Ishikawa (cell line): ENCODE results near the gene HYKK.

Experiments used
- CEBPB ChIP-seq: IDR thresholded peaks from 2 replicates; pipeline ENCODE4 v1.6.1; 2012
- CREB1 ChIP-seq: IDR thresholded peaks from 2 replicates; pipeline ENCODE4 v1.6.1; 2012; ENCODE audit warnings: low read depth
- EGR1 ChIP-seq: IDR thresholded peaks from 2 replicates; pipeline ENCODE4 v1.6.1; 2012
- EP300 ChIP-seq: IDR thresholded peaks from 2 replicates; pipeline ENCODE4 v1.6.1; 2012; ENCODE audit warnings: borderline replicate concordance
- FOXM1 ChIP-seq: IDR thresholded peaks from 2 replicates; pipeline ENCODE4 v1.6.1; 2012; ENCODE audit warnings: low read depth, borderline replicate concordance
- NFIC ChIP-seq: IDR thresholded peaks from 2 replicates; pipeline ENCODE4 v1.6.1; 2012
- RAD21 ChIP-seq: IDR thresholded peaks from 2 replicates; pipeline ENCODE4 v1.6.1; 2012; ENCODE audit warnings: low read depth
- TAF1 ChIP-seq: IDR thresholded peaks from 2 replicates; pipeline ENCODE4 v1.6.1; 2012; ENCODE audit warnings: low read depth, mild to moderate bottlenecking
- TCF12 ChIP-seq: IDR thresholded peaks from 2 replicates; pipeline ENCODE4 v1.6.1; 2012; ENCODE audit warnings: low read depth
- TEAD4 ChIP-seq: IDR thresholded peaks from 2 replicates; pipeline ENCODE4 v1.6.1; 2012
- USF1 ChIP-seq: IDR thresholded peaks from 2 replicates; pipeline ENCODE4 v1.6.1; 2012
- YY1 ChIP-seq: IDR thresholded peaks from 2 replicates; pipeline ENCODE4 v1.6.1; 2012; ENCODE audit warnings: low read depth
- ZBTB7A ChIP-seq: IDR thresholded peaks from 2 replicates; pipeline ENCODE4 v1.6.1; 2012; ENCODE audit warnings: low read depth
- TF ChIP-seq, protein P1 (sequence below): IDR thresholded peaks from 2 replicates; pipeline ENCODE4 v1.6.1; 2012
- TF ChIP-seq, protein P2 (sequence below): IDR thresholded peaks from 2 replicates; pipeline ENCODE4 v1.6.1; 2012; ENCODE audit warnings: low read depth, mild to moderate bottlenecking

HYKK gene

DNA sequence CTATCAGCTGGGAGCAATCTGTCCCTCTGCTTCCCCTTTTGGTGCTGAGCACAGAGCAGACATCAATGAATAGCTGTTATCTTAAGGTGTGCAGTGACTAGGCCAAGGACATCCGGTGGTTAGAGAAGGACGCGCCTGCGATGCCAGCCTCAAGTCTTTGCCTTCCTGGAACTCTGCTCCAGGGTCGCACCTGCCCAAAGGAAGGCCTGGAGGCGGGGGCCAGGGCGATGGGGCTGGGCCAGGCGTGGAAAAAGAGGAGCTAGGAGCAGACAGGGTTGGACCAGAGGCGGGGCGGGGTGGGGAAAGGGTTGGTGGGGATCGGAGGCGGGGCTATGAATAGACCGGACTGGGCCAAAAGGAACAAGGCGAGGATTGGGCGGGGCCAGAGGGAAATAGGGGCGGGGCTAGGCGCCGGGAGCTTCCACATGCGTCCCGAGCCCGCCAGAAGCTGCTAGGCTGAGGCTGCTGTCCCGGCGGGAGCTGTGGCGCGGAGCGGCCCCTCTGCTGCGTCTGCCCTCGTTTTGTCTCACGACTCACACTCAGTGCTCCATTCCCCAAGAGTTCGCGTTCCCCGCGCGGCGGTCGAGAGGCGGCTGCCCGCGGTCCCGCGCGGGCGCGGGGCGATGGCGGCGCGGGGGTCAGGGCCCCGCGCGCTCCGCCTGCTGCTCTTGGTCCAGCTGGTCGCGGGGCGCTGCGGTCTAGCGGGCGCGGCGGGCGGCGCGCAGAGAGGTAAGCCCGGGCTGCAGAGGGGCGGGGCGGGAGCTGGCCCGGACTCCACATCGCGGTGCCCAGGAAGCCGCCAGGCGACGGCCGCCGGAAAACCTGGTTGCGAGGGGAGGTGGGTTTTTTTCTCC is 57.9 kb downstream of the HYKK start, which contains the start of gene CHRNA5:
Gene CHRNA5, plus strand, starts transcription at position 424 of the 854 bp plus-strand sequence. Its CDS starts 200 bp downstream, at position 624.
- peak; percentile 84 for TF ChIP-seq TAF1
- TF ChIP-seq TEAD4 = no peak
- no peak for TF ChIP-seq NFIC
- no peak for TF ChIP-seq FOXM1
- no peak for TF ChIP-seq USF1
- no peak for TF ChIP-seq EP300
- no peak for TF ChIP-seq TCF12
- TF ChIP-seq, protein P1, sequence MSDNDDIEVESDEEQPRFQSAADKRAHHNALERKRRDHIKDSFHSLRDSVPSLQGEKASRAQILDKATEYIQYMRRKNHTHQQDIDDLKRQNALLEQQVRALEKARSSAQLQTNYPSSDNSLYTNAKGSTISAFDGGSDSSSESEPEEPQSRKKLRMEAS = peak; percentile 70

GRCh38 chr15:78565951-78566774 is 58.8 kb downstream of the HYKK start:
- no peak for TF ChIP-seq CEBPB
- no peak for TF ChIP-seq CREB1
- no peak for TF ChIP-seq EP300
- no peak for TF ChIP-seq TAF1
- TF ChIP-seq, protein P2, sequence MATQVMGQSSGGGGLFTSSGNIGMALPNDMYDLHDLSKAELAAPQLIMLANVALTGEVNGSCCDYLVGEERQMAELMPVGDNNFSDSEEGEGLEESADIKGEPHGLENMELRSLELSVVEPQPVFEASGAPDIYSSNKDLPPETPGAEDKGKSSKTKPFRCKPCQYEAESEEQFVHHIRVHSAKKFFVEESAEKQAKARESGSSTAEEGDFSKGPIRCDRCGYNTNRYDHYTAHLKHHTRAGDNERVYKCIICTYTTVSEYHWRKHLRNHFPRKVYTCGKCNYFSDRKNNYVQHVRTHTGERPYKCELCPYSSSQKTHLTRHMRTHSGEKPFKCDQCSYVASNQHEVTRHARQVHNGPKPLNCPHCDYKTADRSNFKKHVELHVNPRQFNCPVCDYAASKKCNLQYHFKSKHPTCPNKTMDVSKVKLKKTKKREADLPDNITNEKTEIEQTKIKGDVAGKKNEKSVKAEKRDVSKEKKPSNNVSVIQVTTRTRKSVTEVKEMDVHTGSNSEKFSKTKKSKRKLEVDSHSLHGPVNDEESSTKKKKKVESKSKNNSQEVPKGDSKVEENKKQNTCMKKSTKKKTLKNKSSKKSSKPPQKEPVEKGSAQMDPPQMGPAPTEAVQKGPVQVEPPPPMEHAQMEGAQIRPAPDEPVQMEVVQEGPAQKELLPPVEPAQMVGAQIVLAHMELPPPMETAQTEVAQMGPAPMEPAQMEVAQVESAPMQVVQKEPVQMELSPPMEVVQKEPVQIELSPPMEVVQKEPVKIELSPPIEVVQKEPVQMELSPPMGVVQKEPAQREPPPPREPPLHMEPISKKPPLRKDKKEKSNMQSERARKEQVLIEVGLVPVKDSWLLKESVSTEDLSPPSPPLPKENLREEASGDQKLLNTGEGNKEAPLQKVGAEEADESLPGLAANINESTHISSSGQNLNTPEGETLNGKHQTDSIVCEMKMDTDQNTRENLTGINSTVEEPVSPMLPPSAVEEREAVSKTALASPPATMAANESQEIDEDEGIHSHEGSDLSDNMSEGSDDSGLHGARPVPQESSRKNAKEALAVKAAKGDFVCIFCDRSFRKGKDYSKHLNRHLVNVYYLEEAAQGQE = no peak
- no peak for TF ChIP-seq FOXM1
- TF ChIP-seq USF1 = no peak

DNA sequence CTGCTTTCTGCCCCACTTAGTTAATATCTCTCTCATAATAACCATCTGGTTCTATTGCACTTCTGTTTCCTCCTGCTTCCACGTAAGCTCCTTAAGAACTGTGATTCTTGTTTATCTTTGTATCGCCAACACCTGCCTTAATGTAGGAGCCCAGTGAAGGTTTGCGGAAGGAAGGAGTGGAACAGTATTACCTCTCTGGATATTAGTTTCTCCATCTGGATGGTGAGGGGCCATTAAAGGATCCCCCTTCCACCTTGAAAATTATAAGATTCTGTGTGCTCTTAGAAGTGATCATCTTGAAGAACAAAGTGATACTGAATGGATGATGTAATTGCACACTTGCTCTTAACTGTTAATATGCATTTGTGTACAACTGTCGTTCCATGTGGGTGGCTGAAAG is 60.2 kb downstream of the HYKK start:
- TF ChIP-seq CREB1 = no peak
- TF ChIP-seq EGR1 = no peak
- TF ChIP-seq, protein P1 = no peak
- no peak for TF ChIP-seq YY1
- no peak for TF ChIP-seq TAF1
- TF ChIP-seq TCF12 = no peak
- TF ChIP-seq, protein P2 = no peak
- no peak for TF ChIP-seq ZBTB7A
- no peak for TF ChIP-seq EP300
- TF ChIP-seq CEBPB = no peak
- no peak for TF ChIP-seq FOXM1
- TF ChIP-seq NFIC = no peak
- no peak for TF ChIP-seq TEAD4
- no peak for TF ChIP-seq RAD21
- no peak for TF ChIP-seq USF1

GRCh38 chr15:78570710-78571109 is 63.3 kb downstream of the HYKK start:
- TF ChIP-seq RAD21 = no peak
- no peak for TF ChIP-seq USF1
- no peak for TF ChIP-seq TCF12
- TF ChIP-seq NFIC = no peak
- no peak for TF ChIP-seq CEBPB
- no peak for TF ChIP-seq EGR1
- no peak for TF ChIP-seq TEAD4
- TF ChIP-seq ZBTB7A = no peak

- TF ChIP-seq EGR1 (no peak), FOXM1 (no peak), TAF1 (no peak), TCF12 (no peak), RAD21 (no peak), CREB1 (no peak), YY1 (no peak), NFIC (no peak), USF1 (no peak), TEAD4 (no peak), EP300 (no peak), ZBTB7A (no peak), CEBPB (no peak)
- TF ChIP-seq, protein P2 = no peak
- TF ChIP-seq, protein P1 = no peak
Observed at GRCh38 chr15:78571382-78571781, 64.0 kb downstream of the HYKK start.
